Epidermal melanocyte (primary cell): ENCODE results near the gene TAF9.
"Not testable (repeated sequence)": the region's sequence is repeated elsewhere in the genome, so short reads cannot be mapped to it uniquely, and the experiment has no call there.

ENCODE experiments used
- DNase-seq: peaks from one replicate; pipeline ENCODE4 v3.0.0; 2011; ENCODE audit warnings: low spot score; ENCODE audit not compliant: insufficient read length

The TAF9 gene

GRCh38 chr5:69369340-69370121 is at the start of gene TAF9, which contains the start of the genes AK6 and RAD17:
Gene TAF9, minus strand, starts transcription at chr5:69369520. Its CDS starts 3,783 bp downstream, at chr5:69365737.
Gene AK6, minus strand, starts transcription at chr5:69369520. Its CDS starts 30 bp downstream, at chr5:69369490.
Gene RAD17, plus strand, starts transcription at chr5:69369818. Its CDS starts 2,391 bp downstream, at chr5:69372209.
- DNase-seq, result peak; percentile 90

GRCh38 chr5:69418554-69418953 is 49.2 kb upstream of the TAF9 start:
- DNase-seq, result no peak

GRCh38 chr5:69416699-69417098 is 47.4 kb upstream of the TAF9 start:
- DNase-seq, result no peak

- no peak for DNase-seq
Observed at GRCh38 chr5:69416180-69416579, 46.9 kb upstream of the TAF9 start.

- no peak for DNase-seq
Observed at GRCh38 chr5:69415584-69415958, 46.3 kb upstream of the TAF9 start.

GRCh38 chr5:69414885-69415583 is 45.7 kb upstream of the TAF9 start, which contains the start of gene MARVELD2:
Gene MARVELD2, plus strand, starts transcription at chr5:69415116. Its CDS starts 4,270 bp downstream, at chr5:69419386.
- DNase-seq, result peak; percentile 73

- no peak for DNase-seq
Observed at GRCh38 chr5:69404659-69405330, 35.5 kb upstream of the TAF9 start.

GRCh38 chr5:69378376-69378775 is 9.1 kb upstream of the TAF9 start:
- DNase-seq, result no peak

GRCh38 chr5:69374911-69375446 is 5.7 kb upstream of the TAF9 start:
- no peak for DNase-seq

GRCh38 chr5:69372394-69372793 is 3.1 kb upstream of the TAF9 start:
- DNase-seq, result no peak

- DNase-seq, result not testable (repeated sequence)
Observed at GRCh38 chr5:69370335-69370734, 1.0 kb upstream of the TAF9 start.

- no peak for DNase-seq
Observed at GRCh38 chr5:69368458-69369339, 621 bp downstream of the TAF9 start.

- DNase-seq, result no peak
Observed at GRCh38 chr5:69367697-69368279, 1.5 kb downstream of the TAF9 start.

GRCh38 chr5:69364850-69365249 is 4.5 kb downstream of the TAF9 start:
- no peak for DNase-seq

GRCh38 chr5:69364414-69364813 is 4.9 kb downstream of the TAF9 start:
- no peak for DNase-seq

- DNase-seq, result no peak
Observed at GRCh38 chr5:69360442-69360841, 8.9 kb downstream of the TAF9 start.

- no peak for DNase-seq
Observed at GRCh38 chr5:69359699-69360098, 9.6 kb downstream of the TAF9 start.

GRCh38 chr5:69350664-69351063 is 18.7 kb downstream of the TAF9 start:
- DNase-seq, result no peak

GRCh38 chr5:69343083-69343482 is 26.2 kb downstream of the TAF9 start:
- no peak for DNase-seq

- no peak for DNase-seq
Observed at GRCh38 chr5:69341520-69342161, 27.7 kb downstream of the TAF9 start.
